GM23248 (cell line): ENCODE data around the gene SLFN12.

Experiments
- EZH2 ChIP-seq: fragments of 200-600 bp; sonication (generic); IDR thresholded peaks from 2 replicates; pipeline ENCODE4 v1.6.1; 2018; ENCODE audit warnings: antibody characterized with exemption, mild to moderate bottlenecking; ENCODE audit not compliant: insufficient read depth, poor library complexity, severe bottlenecking
- EZH2phosphoT487 ChIP-seq: fragments of 200-600 bp; sonication (generic); IDR thresholded peaks from 2 replicates; pipeline ENCODE4 v1.6.1; 2018; ENCODE audit warnings: antibody characterized with exemption, moderate library complexity, mild to moderate bottlenecking, low read depth; ENCODE audit not compliant: insufficient read depth

DNA sequence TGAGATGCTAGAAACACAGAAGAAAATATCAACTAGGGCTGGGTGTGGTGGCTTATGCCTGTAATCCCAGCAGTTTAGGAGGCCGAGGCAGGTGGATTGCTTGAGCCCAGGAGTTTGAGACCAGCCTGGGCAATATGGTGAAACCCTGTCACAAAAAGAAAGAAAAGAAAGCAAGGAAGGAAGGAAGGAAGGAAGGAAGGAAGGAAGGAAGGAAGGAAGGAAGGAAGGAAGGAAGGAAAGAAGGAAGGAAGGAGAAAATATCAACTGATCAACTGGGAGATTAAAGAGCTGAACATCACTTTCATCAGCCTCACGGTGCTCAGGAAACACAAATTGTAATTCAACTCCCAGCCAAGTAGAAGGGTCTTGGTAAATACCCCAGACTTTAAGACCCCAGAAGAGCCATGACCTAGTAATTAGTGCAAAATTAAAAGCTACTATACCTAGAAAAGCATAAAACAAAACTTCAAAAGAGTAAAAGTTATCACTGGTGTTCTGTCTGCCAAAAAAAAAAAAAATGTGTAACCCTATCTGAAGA is 44.1 kb upstream of the SLFN12 start:
- no peak for TF ChIP-seq EZH2
- no peak for TF ChIP-seq EZH2phosphoT487
